Naive B cell (primary cell): ENCODE data around the gene TPSD1. TPM values are rescaled to one million over a fixed set of nuclear protein-coding genes. Genes with fewer than 3 reads are reported as not detected.
A peak's percentile ranks its signal among the peaks of the same experiment; 100 is the strongest.

Experiments
- ATAC-seq, 2 donors: fragments of 150-1000 bp; cut with Tn5 transposase; 2 replicates each; pipeline ENCODE4 v1.10.0; 2021; ENCODE audit warnings: low read depth in 2 of 2, mild to moderate bottlenecking in 2 of 2, moderate library complexity in 2 of 2
- DNase-seq: peaks from one replicate; pipeline ENCODE4 v3.0.0; 2022
- H3K27ac Mint-ChIP-seq, 6 donors: one replicate each; pipeline ENCODE4 v1.8.0; 2020 to 2022; ENCODE audit warnings: mild to moderate bottlenecking in 6 of 6, mixed read lengths in 6 of 6, moderate library complexity in 5 of 6, inconsistent platforms in 2 of 6
- H3K27me3 Mint-ChIP-seq, 3 donors: one replicate each; pipeline ENCODE4 v1.8.0; 2021 to 2022; ENCODE audit warnings: mixed read lengths in 3 of 3, mild to moderate bottlenecking in 1 of 3
- H3K36me3 Mint-ChIP-seq, 2 donors: one replicate each; pipeline ENCODE4 v1.8.0; 2020 to 2022; ENCODE audit warnings: mixed read lengths in 2 of 2, inconsistent platforms in 1 of 2, mild to moderate bottlenecking in 1 of 2
- H3K4me1 Mint-ChIP-seq, 3 donors: one replicate each; pipeline ENCODE4 v1.8.0; 2020 to 2022; ENCODE audit warnings: mixed read lengths in 3 of 3, inconsistent platforms in 1 of 3, mild to moderate bottlenecking in 1 of 3, moderate library complexity in 1 of 3
- H3K4me3 Mint-ChIP-seq, 8 donors: one replicate each; pipeline ENCODE4 v1.8.0; 2020 to 2022; ENCODE audit warnings: mild to moderate bottlenecking in 8 of 8, mixed read lengths in 8 of 8, moderate library complexity in 8 of 8, inconsistent platforms in 2 of 8
- H3K9me3 Mint-ChIP-seq, 7 donors: one replicate each; pipeline ENCODE4 v1.8.0; 2020 to 2022; ENCODE audit warnings: mixed read lengths in 7 of 7, mild to moderate bottlenecking in 5 of 7, inconsistent platforms in 2 of 7, moderate library complexity in 1 of 7
- polyA plus RNA-seq, 6 donors: library from polyadenylated mRNA; unstranded; fragments of 300-500 nt; fragmentation: Illumina TruSeq; gene quantifications; one replicate each; pipeline ENCODE4 v1.2.3, GENCODE V29; 2021; ENCODE audit warnings: low read depth in 6 of 6

The TPSD1 gene
- polyA plus RNA-seq, 6 donors from 2014 or later: not detected

DNA sequence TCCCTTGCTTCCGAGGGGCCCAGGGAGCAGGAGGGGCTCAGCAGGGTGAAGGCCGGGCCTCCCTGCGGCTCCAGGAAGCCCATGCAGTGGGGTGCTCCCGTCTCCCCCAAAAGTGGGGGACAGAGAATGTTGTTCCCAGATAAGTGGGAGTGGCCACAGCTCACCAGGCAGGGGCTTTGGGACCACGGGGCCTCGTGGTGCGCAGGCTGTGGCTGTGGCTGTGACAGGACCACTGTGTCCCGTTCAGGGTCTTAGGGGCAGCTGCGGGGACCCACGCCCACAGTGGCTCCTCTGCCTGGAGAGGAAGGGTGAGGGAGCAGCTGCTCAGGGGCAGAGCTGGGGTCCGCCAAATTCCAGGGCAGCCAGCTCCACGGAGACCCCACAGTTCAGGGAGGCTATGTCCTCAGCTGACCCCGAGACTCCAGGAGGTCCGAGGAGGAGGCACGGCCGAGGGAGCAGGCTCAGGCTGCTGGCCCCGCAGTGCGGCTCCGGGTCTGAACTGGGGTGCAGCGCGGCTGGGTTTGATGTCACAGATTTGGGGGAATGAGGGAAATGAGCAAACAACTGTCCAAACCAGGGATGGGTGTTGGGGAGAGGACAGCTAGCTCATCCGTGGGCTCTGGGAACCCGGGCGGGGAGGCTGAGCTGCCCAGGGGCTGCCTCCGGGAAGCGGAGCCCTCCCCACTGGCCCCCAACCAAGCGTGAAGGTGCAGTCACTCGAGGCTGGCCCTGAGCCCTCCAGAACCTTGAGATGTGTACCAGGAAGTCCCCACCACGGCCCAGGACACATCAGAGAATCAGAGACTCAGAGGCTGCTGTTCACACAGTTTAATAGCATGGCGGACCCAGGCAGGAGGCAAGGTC, 23.4 kb downstream of the TPSD1 start:
- Mint-ChIP-seq H3K9me3 (peaks cover 0 to 1% (median 0%) of the 10 kb centered on the region in 7 donors), H3K27me3 (peaks cover 6 to 53% (median 25%) of the 10 kb centered on the region in 3 donors), H3K27ac (no peak overlapping the region), H3K4me1 (peaks cover 0 to 2% (median 0%) of the 10 kb centered on the region in 3 donors), H3K4me3 (no peak overlapping the region), H3K36me3 (no peaks in the 10 kb centered on the region)
- no peak for DNase-seq
- ATAC-seq: no peak

DNA sequence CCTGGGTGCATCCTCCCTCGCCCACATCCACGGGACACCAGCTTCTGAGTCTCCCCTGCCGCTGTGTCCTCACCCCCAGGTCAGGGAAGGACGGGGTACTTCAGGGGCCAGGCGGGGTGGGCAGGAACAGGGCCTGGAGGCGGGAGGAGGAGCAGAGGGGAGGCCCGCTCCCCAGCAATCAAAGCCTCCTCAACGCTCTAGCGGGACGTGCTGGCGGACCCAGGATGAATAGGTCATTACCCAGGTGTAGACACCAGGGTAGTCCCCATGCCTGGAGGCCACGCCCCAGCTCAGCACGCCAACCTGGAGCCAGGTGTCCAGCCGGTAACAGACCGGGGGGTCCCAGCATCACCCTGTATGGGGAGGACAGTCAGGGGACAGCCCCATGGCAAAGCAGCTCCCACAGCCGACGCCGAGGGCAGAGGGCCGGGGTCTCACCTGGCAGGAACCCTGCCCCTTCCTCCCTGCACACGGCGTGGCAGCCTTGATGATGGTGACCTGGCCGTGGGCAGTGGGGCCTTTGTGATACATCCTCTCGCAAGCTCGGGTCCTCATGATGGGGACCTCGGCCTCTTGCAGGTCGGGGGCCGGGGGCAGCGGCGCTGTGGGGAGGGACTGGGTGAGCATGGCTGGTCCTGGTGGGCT, 24.2 kb downstream of the TPSD1 start:
- no peak for ATAC-seq
- H3K27me3 Mint-ChIP-seq: peaks cover 6 to 50% (median 21%) of the 10 kb centered on the region in 3 donors
- H3K9me3 Mint-ChIP-seq: peaks cover 0 to 1% (median 0%) of the 10 kb centered on the region in 7 donors
- H3K27ac Mint-ChIP-seq: no peak overlapping the region
- DNase-seq: no peak
- H3K4me1 Mint-ChIP-seq: peaks cover 0 to 2% (median 0%) of the 10 kb centered on the region in 3 donors
- no peak overlapping the region for H3K4me3 Mint-ChIP-seq
- no peaks in the 10 kb centered on the region for H3K36me3 Mint-ChIP-seq

DNA sequence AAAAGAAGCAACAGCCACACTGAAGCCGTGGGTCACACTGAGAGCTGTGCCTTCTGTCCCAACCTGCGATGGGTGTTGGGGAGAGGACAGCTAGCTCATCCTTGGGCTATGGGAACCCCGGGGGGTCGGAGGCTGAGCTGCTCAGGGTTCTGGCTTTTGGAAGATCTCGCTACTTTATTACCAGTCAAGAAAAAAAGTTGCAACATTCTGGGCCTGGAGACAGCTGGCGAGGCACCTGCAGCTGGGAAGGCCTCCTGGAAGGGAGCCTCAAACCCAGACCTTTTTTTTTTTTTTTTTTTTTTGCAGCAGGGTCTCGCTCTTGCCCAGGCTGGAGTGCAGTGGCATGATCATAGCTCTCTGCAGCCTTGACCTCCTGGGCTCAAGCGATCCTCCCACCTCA, 24.9 kb downstream of the TPSD1 start:
- Mint-ChIP-seq H3K9me3 (no peaks in the 10 kb centered on the region), H3K27me3 (peaks cover 1 to 49% (median 20%) of the 10 kb centered on the region in 3 donors), H3K4me3 (no peak overlapping the region), H3K4me1 (peaks cover 0 to 2% (median 0%) of the 10 kb centered on the region in 3 donors), H3K36me3 (no peaks in the 10 kb centered on the region), H3K27ac (no peak overlapping the region)
- ATAC-seq: no peak
- DNase-seq: no peak

DNA sequence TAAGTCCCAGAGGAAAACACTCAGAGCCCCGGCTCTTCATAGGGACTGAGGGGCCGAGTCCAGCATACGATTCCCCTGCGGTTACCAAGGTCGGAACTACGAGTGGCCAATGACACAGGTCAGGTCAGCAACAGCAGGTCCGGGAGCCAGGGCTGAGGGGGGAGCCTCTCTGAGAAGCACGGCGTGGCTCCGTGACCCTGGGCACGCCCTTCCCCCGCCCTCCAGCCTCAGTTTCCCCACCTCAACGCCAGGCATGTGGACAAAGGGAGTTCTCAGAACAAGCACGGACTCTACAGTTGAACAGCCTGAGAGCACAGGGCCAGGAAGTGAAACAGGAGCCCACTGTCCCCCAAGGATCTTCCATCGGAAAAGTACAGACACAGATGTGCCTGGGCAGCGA, 25.6 kb downstream of the TPSD1 start:
- H3K9me3 Mint-ChIP-seq: no peaks in the 10 kb centered on the region
- DNase-seq: no peak
- peaks cover 0 to 2% (median 0%) of the 10 kb centered on the region in 3 donors for H3K4me1 Mint-ChIP-seq
- no peak for ATAC-seq
- H3K27me3 Mint-ChIP-seq: peaks cover 0 to 50% (median 21%) of the 10 kb centered on the region in 3 donors
- no peaks in the 10 kb centered on the region for H3K36me3 Mint-ChIP-seq
- peak overlapping the region in 1 of 8 donors; percentile 51 for H3K4me3 Mint-ChIP-seq
- H3K27ac Mint-ChIP-seq: peak overlapping the region in 1 of 6 donors; percentile 69

GRCh38 chr16:1282324-1282973, 26.6 kb downstream of the TPSD1 start:
- no peaks in the 10 kb centered on the region for H3K36me3 Mint-ChIP-seq
- H3K4me3 Mint-ChIP-seq: no peak overlapping the region
- peaks cover 0 to 2% (median 0%) of the 10 kb centered on the region in 3 donors for H3K4me1 Mint-ChIP-seq
- peak overlapping the region in 1 of 6 donors; percentile 76 for H3K27ac Mint-ChIP-seq
- H3K9me3 Mint-ChIP-seq: no peaks in the 10 kb centered on the region
- DNase-seq (no peak), ATAC-seq (peak in 1 of 2 donors; percentile 20)
- peaks cover 0 to 50% (median 22%) of the 10 kb centered on the region in 3 donors for H3K27me3 Mint-ChIP-seq

GRCh38 chr16:1283296-1283695, 27.4 kb downstream of the TPSD1 start:
- Mint-ChIP-seq H3K27me3 (peaks cover 0 to 50% (median 24%) of the 10 kb centered on the region in 3 donors), H3K27ac (no peak overlapping the region), H3K9me3 (no peaks in the 10 kb centered on the region), H3K4me3 (peak overlapping the region in 1 of 8 donors; percentile 47), H3K36me3 (no peaks in the 10 kb centered on the region), H3K4me1 (peaks cover 0 to 2% (median 0%) of the 10 kb centered on the region in 3 donors)
- no peak for ATAC-seq
- DNase-seq: no peak

- ATAC-seq: no peak
- no peak for DNase-seq
- Mint-ChIP-seq H3K4me1 (peaks cover 0 to 4% (median 4%) of the 10 kb centered on the region in 3 donors), H3K27me3 (peaks cover 2 to 51% (median 28%) of the 10 kb centered on the region in 3 donors), H3K4me3 (no peak overlapping the region), H3K9me3 (no peaks in the 10 kb centered on the region), H3K27ac (no peak overlapping the region), H3K36me3 (no peaks in the 10 kb centered on the region)
These were observed 28.2 kb downstream of the TPSD1 start for GRCh38 chr16:1283996-1284616.

GRCh38 chr16:1285669-1286512, 30.0 kb downstream of the TPSD1 start:
- ATAC-seq: no peak
- Mint-ChIP-seq H3K4me1 (peaks cover 0 to 13% (median 12%) of the 10 kb centered on the region in 3 donors), H3K9me3 (no peaks in the 10 kb centered on the region), H3K36me3 (no peaks in the 10 kb centered on the region), H3K27ac (no peak overlapping the region), H3K4me3 (no peak overlapping the region), H3K27me3 (peaks cover 10 to 67% (median 36%) of the 10 kb centered on the region in 3 donors)
- DNase-seq: no peak

GRCh38 chr16:1286513-1287094, 30.7 kb downstream of the TPSD1 start:
- Mint-ChIP-seq H3K27ac (no peak overlapping the region), H3K36me3 (no peaks in the 10 kb centered on the region), H3K4me1 (peaks cover 0 to 13% (median 12%) of the 10 kb centered on the region in 3 donors), H3K4me3 (no peak overlapping the region), H3K27me3 (peaks cover 14 to 73% (median 41%) of the 10 kb centered on the region in 3 donors), H3K9me3 (no peaks in the 10 kb centered on the region)
- no peak for ATAC-seq
- no peak for DNase-seq

GRCh38 chr16:1287982-1288670, 32.3 kb downstream of the TPSD1 start:
- Mint-ChIP-seq H3K27ac (no peak overlapping the region), H3K36me3 (no peaks in the 10 kb centered on the region), H3K4me1 (peaks cover 0 to 15% (median 12%) of the 10 kb centered on the region in 3 donors)

GRCh38 chr16:1288813-1289476, 33.1 kb downstream of the TPSD1 start:
- Mint-ChIP-seq H3K27ac (no peak overlapping the region), H3K4me1 (peaks cover 0 to 15% (median 9%) of the 10 kb centered on the region in 3 donors), H3K36me3 (no peaks in the 10 kb centered on the region), H3K9me3 (no peaks in the 10 kb centered on the region), H3K27me3 (peaks cover 20 to 83% (median 58%) of the 10 kb centered on the region in 3 donors), H3K4me3 (peak overlapping the region in 1 of 8 donors; percentile 21)
- no peak for DNase-seq
- ATAC-seq: peak; percentile 56 to 76

More at GRCh38 chr16:1287982-1288670, 32.3 kb downstream of the TPSD1 start:
- no peak for DNase-seq
- H3K9me3 Mint-ChIP-seq: no peaks in the 10 kb centered on the region
- peaks cover 17 to 83% (median 49%) of the 10 kb centered on the region in 3 donors for H3K27me3 Mint-ChIP-seq
- no peak for ATAC-seq
- no peak overlapping the region for H3K4me3 Mint-ChIP-seq
